GM18867 (cell line): ENCODE data around the gene ANP32E.

Experiments
- ATAC-seq: cut with Tn5 transposase; IDR thresholded peaks from one replicate; pipeline ENCODE4 v1.9.1; 2021; ENCODE audit warnings: mild to moderate bottlenecking, moderate library complexity; ENCODE audit not compliant: unreplicated experiment

The ANP32E gene

DNA sequence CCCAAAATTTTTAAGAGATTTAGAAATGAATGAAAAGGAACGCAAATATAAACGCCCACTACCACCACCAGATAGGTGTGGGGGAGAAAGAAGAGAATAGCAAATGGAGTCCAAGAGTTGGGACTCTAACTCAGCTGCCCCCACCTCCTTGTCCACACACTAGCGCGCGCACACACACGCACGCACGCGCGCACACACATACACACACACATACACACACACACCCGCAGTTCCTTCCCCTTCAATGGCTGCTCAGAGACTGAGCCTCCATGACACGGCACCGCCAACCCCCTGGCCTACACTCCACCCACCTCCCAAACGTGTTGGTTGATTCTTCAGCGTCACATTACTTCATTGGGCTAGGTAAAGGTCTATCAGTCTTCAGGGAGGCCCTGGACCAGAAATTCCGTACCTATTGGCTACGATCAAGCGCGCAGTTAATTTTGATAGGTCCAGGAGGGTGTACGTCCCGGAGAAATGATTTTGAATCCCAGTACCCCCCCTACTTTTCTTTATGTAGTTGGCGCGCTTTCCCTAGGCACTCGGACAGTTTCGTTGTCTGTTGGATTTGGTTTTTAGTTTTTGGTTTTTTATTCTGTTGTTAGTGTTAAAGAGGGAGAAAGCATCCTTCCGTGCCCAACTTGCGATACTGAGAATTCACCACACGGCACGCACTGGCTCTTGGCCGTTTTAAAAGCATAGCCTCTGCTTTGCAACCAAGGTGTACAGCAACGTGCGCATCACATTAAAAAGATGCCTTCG, at the start of gene ANP32E:
TSS of gene ANP32E (minus strand) at position 261 of the 762 bp plus-strand sequence. CDS start 326 bp downstream, outside the sequence.
- peak; percentile 81 for ATAC-seq

DNA sequence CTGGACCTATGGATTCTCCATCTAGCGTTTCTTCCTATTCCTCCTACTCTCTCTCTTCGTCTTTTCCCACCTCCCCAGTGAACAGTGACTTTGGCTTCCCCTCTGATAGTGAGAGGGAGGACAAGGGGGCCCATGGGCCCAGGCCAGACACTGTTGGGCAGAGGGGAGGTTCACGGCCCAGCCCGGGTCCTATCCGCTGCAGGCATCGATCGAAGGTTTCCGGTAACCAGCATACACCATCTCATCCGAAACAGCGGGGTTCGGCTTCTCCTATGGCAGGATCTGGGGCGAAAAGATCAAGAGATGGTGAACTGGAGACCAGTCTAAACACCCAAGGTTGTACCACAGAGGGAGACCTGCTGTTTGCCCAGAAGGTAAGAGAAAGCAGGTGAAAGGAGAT, 47.3 kb upstream of the ANP32E start:
- ATAC-seq = no peak

GRCh38 chr1:150282558-150282958, 46.6 kb upstream of the ANP32E start:
- no peak for ATAC-seq

GRCh38 chr1:150281758-150282557, 46.0 kb upstream of the ANP32E start, which contains the start of gene CIART:
CIART (plus strand) TSS chr1:150282554; CDS start chr1:150283268, 714 bp downstream.
- peak; percentile 49 for ATAC-seq

DNA sequence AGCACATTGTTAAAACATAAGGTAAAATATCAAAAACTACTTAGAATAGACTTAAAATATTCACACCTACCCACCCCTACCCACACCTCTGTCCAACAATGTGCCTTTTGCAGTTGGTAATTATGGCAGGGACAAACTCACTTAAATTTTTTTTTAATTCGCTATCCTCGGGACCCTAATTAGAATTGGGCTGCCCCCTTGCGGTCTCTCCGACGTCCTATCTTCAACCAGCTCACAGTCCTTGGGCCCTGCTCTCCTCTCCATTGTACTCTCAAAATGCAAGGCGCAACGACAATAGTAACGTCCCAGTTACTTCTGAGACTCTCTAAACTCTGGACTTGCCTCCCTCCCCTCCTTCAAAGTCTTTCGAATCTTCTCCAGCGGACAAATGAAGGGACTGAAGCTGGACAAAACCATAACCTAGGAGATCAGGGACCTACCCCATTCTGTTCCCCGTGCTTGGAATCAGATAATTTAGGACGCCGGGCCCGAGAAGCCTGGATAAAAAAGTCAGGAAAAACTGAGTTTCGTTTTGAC, 45.4 kb upstream of the ANP32E start:
- ATAC-seq = no peak

GRCh38 chr1:150280138-150280707, 44.3 kb upstream of the ANP32E start:
- no peak for ATAC-seq

GRCh38 chr1:150273311-150273710, 37.4 kb upstream of the ANP32E start:
- ATAC-seq = no peak

DNA sequence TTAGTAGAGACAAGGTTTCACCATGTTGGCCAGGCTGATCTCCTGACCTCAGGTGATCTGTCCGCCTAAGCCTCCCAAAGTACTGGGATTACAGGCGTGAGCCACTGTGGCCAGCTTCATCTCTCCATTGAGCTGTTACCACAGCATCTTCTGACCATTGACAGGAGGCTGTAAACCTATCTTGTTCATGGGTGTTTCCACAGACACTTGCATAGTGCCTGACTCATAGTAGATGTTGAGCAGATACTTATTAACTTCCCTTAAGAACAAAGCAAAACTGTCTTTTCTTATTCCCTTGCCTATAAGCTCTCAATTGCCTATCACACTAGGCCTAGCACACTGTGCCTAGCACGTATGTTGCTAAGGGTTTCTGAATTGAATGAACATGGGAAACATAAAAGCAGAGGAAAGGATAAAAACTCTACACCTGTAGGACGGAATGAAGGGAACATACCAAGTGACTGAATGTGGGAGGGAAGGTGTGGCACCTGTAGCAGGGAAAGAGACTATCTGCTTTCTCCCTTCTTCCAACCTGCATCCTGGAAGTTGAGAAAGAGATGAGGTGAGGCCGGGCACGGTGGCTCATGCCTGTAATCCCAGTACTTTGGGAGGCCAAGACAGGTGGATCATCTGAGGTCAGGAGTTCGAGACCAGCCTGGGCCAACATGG, 35.5 kb upstream of the ANP32E start:
- no peak for ATAC-seq

- no peak for ATAC-seq
Observed at GRCh38 chr1:150269451-150269850, 33.5 kb upstream of the ANP32E start.

DNA sequence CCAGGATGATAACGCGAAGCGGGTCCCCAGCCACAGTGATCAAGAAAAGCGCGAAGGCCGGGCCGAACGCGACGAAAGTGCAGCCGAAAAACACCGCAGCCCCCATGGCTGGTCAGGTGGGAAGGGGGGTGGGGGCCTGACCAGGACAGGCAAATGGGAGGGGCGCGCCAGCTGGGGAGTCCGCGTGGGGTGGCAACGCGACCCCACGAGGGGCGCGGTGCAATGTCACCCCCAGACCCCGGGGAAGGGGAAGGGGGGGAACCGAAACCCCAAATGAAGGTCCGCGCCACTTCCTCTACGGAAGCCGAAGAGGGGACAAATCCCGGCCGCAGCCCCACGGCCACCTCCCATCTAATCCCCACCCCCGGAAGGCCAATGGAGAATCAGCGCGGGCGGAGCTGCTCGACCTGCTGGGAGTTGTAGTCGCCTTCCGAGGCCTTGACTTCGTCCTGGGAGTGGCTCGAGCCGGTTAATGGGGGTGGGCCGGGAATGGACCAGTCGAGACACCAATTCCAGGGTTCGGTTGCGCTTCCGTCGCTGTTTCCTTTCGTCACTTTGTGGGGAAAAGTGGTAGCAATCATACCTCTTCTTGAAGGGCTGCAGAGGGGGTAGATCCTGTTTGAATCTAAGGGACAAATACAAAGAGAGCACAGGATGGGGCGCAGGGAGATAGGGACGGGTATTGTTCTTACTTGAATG, 32.9 kb upstream of the ANP32E start, which contains the start of gene APH1A:
TSS of gene APH1A (minus strand) at position 312 of the 699 bp plus-strand sequence. CDS start at position 106, 206 bp downstream.
- ATAC-seq = peak; percentile 92

GRCh38 chr1:150268340-150268704, 32.4 kb upstream of the ANP32E start:
- peak; percentile 24 for ATAC-seq

DNA sequence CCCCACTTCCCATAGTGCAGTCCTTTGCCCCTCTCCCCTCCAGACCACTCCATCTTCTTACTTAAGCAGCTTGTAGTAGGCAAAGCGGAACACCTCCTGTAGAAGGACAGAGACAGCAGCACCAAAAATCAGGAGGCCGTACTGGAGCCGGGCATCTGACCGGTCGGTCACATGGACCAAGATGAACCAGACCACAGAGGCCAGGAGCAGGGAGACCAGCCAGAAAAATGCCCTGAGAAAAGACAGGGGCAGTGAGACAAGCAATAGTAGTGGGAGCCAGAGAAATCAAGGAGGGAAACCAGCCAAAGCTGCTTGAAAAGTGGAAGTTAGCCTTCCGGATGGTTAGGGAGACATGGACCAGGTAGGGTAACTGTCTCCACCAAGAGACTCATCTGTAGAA, 32.0 kb upstream of the ANP32E start:
- ATAC-seq = no peak

GRCh38 chr1:150263549-150263948, 27.6 kb upstream of the ANP32E start:
- no peak for ATAC-seq

GRCh38 chr1:150262388-150263320, 26.7 kb upstream of the ANP32E start:
- no peak for ATAC-seq

DNA sequence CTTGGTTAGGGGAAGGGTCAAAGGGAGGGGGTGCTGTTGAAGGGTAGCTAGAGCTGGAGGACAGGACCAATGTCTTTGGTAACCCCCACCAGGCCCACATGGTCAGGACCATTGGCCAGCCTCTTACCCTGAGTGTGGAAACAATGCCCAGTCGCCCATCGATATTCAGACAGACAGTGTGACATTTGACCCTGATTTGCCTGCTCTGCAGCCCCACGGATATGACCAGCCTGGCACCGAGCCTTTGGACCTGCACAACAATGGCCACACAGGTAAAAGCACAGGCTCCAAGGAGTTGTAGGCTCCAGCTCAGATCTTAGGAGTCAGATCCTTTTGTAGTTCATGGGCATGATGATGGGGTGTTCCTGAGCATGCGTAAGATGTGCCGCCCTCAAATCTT, 25.5 kb upstream of the ANP32E start:
- no peak for ATAC-seq

GRCh38 chr1:150259758-150260669, 24.1 kb upstream of the ANP32E start:
- no peak for ATAC-seq

DNA sequence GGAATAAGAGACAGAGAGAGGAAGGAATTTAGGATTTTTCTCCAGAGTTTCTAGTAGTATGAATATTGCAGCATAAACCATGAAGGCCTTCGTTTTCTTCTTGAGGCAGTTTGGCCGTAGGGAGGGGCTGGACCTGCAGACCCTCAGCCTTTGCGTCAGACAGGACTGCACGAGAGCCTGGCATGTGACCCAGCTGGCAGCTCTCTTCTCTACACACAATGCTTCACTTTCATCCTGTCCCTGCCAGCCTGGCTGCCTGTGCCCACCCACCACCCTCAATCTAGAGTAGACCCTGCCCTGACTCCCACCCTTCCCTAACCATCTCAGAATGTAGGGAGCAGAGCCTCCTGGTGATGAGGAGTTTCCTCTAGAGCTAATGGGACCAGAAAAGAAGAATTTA, 23.3 kb upstream of the ANP32E start:
- no peak for ATAC-seq
